BJ (cell line): ENCODE results near the gene GNG5. TPM values are rescaled to one million over a fixed set of nuclear protein-coding genes. Genes with fewer than 3 reads are reported as not detected.
A peak's percentile ranks its signal among the peaks of the same experiment; 100 is the strongest.

Experiments
- CTCF ChIA-PET: fragments of 350-600 bp; formaldehyde crosslinking; extraction: SDS; loops from one replicate; lab custom pipeline; 2021; ENCODE audit warnings: antibody characterized with exemption, inconsistent platforms; lab: Yijun Ruan, JAX
- POLR2A ChIA-PET: fragments of 300-600 bp; sonication (Branson Sonifier 250); formaldehyde crosslinking; extraction: SDS; loops from one replicate; lab custom pipeline; 2021; ENCODE audit warnings: antibody characterized with exemption; lab: Charles Lee
- DNase-seq: peaks from one replicate; pipeline ENCODE4 v3.0.0-alpha.2; 2011; ENCODE audit warnings: low read depth
- H3K27me3 ChIP-seq: 2 replicates; pipeline ENCODE4 v1.6.0; 2011; ENCODE audit warnings: low read length; ENCODE audit not compliant: control insufficient read depth, insufficient read depth
- H3K36me3 ChIP-seq: 2 replicates; pipeline ENCODE4 v1.5.1; 2011; ENCODE audit warnings: low read length; ENCODE audit not compliant: control insufficient read depth, insufficient read depth
- H3K4me3 ChIP-seq: 2 replicates; pipeline ENCODE4 v1.5.1; 2011; ENCODE audit warnings: low read depth, mild to moderate bottlenecking, control low read depth, low read length
- polyA minus RNA-seq: library from RNA; depleted of rRNA, polyadenylated mRNA; stranded (reverse); fragments of >200 nt; gene quantifications from 2 replicates; pipeline ENCODE4 v1.2.3, GENCODE V29; 2011; rRNA and poly(A)+ RNA removed
- polyA plus RNA-seq: library from polyadenylated mRNA; depleted of rRNA; stranded (reverse); fragments of >200 nt; gene quantifications from 2 replicates; pipeline ENCODE4 v1.2.3, GENCODE V29; 2011; rRNA removed
- TF ChIP-seq, protein P1 (sequence below): IDR thresholded peaks from 2 replicates; pipeline ENCODE4 v1.5.1; 2011; ENCODE audit warnings: low read depth, mild to moderate bottlenecking, control low read depth, inconsistent platforms, low read length, moderate library complexity; ENCODE audit not compliant: insufficient read depth

The GNG5 gene
- polyA plus RNA-seq (60.4 and 92.3 TPM in 2 replicates), polyA minus RNA-seq (22.4 and 29.7 TPM in 2 replicates)

DNA sequence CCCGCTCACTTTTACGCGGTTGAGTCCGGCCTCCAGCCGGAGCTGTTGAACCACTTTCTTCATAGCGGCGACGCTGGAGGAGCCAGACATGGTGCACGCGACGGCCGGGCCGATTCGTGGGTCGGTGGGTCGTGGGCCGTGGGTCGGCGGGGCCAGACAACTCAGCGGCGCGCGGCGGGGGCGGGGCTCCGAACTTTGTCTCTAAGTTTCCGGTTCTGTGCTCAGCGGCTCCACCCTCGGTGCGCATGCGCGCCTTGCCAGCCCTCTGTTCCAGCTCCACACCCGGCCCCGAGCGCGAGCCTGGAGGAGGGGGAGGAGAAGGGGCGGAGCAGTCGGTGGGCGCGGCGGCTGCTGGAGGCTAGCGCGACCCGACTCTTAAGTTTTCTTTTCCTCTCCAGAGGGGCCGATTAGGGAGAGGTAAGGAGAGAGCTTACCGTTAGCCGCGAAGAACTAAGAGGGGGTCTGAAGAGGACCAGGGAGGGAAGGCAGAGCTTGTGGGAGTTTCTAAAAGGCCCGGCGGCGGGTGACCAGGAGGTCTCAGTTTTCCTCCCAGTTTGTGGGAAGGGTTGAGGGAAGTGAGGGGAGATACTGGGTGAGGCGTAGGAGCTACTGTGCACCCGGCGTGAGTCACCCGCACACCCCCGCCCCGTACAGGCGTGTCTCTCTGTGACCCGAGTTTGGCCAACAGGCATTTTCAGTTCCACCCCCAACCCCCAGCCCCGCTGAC, at the start of gene GNG5, which contains the start of gene SPATA1:
GNG5 (minus strand) TSS at position 580 of the 727 bp plus-strand sequence; CDS start at position 90, 490 bp downstream.
SPATA1 (plus strand) TSS at position 385 of the 727 bp plus-strand sequence. CDS start 9,974 bp downstream, outside the sequence.
- peak; percentile 66 for DNase-seq
- TF ChIP-seq, protein P1, sequence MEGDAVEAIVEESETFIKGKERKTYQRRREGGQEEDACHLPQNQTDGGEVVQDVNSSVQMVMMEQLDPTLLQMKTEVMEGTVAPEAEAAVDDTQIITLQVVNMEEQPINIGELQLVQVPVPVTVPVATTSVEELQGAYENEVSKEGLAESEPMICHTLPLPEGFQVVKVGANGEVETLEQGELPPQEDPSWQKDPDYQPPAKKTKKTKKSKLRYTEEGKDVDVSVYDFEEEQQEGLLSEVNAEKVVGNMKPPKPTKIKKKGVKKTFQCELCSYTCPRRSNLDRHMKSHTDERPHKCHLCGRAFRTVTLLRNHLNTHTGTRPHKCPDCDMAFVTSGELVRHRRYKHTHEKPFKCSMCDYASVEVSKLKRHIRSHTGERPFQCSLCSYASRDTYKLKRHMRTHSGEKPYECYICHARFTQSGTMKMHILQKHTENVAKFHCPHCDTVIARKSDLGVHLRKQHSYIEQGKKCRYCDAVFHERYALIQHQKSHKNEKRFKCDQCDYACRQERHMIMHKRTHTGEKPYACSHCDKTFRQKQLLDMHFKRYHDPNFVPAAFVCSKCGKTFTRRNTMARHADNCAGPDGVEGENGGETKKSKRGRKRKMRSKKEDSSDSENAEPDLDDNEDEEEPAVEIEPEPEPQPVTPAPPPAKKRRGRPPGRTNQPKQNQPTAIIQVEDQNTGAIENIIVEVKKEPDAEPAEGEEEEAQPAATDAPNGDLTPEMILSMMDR, result no peak
- H3K4me3 ChIP-seq, result peak within 1 kb of the TSS; percentile 90
- CTCF ChIA-PET, result interaction anchor here (0.8 to 1.7 kb wide), 6 partner anchors 64 to 247 kb away, joined by 3 to 7 read pairs (median 4); no protein-coding TSS in a partner anchor
- POLR2A ChIA-PET, result interaction anchor here (0.6 to 0.7 kb wide), 3 partner anchors 67 to 143 kb away, joined by 3 to 4 read pairs (median 4); partner anchors contain the start of gene CTBS
- peaks cover under 1% of the 10 kb centered on the region; the same call in 1 of the 2 replicates for H3K36me3 ChIP-seq
- H3K27me3 ChIP-seq, result no peaks in the 10 kb centered on the region

DNA sequence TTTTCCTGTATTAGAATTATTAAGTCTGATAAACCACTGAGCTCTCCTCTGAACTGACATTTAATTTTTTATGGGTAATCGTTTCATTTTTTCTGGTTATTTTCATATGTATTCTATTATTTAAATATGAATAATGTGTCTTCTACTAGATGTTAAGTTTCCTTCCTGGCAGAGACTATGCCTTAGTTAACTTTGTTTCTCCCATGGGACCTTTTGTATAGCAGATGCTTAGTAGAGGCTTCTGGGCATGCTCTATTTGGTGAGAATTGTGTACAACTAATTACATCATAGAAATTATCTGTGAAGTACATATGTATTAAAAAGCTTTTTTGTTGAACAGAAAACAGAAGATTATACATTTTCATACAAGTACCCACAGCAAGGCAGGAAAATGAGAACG, 44.4 kb upstream of the GNG5 start:
- ChIA-PET POLR2A (no interaction called here), CTCF (no interaction called here)
- H3K27me3 ChIP-seq, result no peaks in the 10 kb centered on the region
- TF ChIP-seq, protein P1, result no peak
- peaks cover 1% of the 10 kb centered on the region; the same call in 1 of the 2 replicates for H3K36me3 ChIP-seq
- H3K4me3 ChIP-seq, result no peak overlapping the region
- DNase-seq, result no peak

DNA sequence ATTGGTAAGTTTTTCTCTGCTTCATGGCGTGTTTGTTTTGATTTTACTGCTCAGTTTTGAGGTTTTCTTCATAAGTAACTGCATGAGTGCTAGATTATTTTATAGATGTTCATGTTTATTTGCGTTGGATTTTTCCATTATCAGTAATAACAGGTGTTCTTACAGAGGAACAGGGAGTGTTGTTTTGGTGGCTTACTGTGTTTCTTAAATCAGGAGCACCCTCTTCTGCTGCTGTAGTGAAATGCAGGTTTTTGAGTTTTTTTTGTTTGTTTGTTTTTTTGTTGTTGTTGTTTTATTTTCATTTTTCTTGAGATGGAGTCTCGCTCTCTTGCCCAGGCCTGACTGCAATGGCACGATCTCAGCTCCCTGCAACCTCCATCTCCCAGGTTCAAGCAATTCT, 35.3 kb upstream of the GNG5 start:
- POLR2A ChIA-PET, result no interaction called here

DNA sequence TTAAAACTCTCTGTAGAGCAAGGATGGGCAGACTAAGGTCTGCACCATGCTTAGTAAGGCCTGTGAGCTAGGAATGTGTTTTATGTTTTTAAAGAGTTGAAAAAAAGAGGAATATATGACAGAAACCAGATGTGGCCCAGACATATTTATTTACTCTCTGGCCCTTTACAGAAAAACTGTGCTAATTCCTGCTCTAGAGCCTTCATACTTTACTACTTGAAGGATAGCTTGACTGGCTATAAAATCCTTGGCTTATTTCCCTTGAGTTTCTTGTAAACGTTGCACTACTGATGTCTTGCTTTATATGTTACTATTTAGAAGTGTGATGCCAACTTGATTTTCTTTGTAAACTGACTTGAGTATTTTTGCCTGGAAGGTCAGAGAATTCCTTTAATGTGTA, 34.4 kb upstream of the GNG5 start:
- POLR2A ChIA-PET, result no interaction called here
- no peaks in the 10 kb centered on the region for H3K27me3 ChIP-seq
- DNase-seq, result peak; percentile 36
- no peaks in the 10 kb centered on the region for H3K36me3 ChIP-seq
- CTCF ChIA-PET, result no interaction called here
- TF ChIP-seq, protein P1, result no peak
- H3K4me3 ChIP-seq, result no peak overlapping the region

More for the DNA sequence above, 35.3 kb upstream of the GNG5 start:
- TF ChIP-seq, protein P1, result no peak
- Histone ChIP-seq H3K36me3 (no peaks in the 10 kb centered on the region), H3K27me3 (no peaks in the 10 kb centered on the region), H3K4me3 (no peak overlapping the region)
- DNase-seq, result no peak
- CTCF ChIA-PET, result interaction anchor here (0.6 kb wide), 1 partner anchor 87 kb away, joined by 3 read pairs; no protein-coding TSS in a partner anchor

DNA sequence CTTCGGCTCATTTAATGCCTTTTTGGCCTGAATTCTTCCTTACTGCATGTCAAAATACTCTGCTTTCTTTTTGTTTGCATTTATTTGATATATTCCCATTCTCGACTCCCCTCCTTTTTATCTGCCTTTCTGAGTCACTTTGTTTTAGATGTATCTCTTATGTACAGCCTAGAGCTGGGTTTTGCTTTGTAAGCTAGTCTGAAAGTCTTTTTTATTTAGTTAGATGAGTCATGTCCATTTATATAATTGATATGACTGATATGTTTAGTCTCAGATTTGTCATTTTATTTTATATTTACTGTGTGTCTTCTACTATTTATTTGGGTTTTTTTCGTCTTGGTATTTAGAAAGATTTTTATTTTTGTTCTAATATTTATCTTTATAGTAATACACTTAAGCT, 33.6 kb upstream of the GNG5 start:
- Histone ChIP-seq H3K27me3 (no peaks in the 10 kb centered on the region), H3K36me3 (no peaks in the 10 kb centered on the region), H3K4me3 (no peak overlapping the region)
- DNase-seq, result no peak
- TF ChIP-seq, protein P1, result no peak
- POLR2A ChIA-PET, result no interaction called here
- CTCF ChIA-PET, result no interaction called here
